T-helper 17 cell (primary cell): Measurements from ENCODE around the gene NR2F1-AS1. TPM values are rescaled to one million over a fixed set of nuclear protein-coding genes. Genes with fewer than 3 reads are reported as not detected.
"Not testable (repeated sequence)": the region's sequence is repeated elsewhere in the genome, so short reads cannot be mapped to it uniquely, and the experiment has no call there.

ENCODE experiments used
- ATAC-seq: fragments of 150-1000 bp; cut with Tn5 transposase; 2 replicates; pipeline ENCODE4 v1.10.0; 2021; ENCODE audit warnings: mild to moderate bottlenecking, moderate library complexity
- DNase-seq, 3 donors: peaks; one replicate each; pipeline versions ENCODE4 v3.0.0 to v3.0.0-alpha.2; 2020 to 2021
- H3K9me3 ChIP-seq: one replicate; pipeline ENCODE4 v1.7.0; 2013; ENCODE audit warnings: low read length, mild to moderate bottlenecking; ENCODE audit not compliant: control insufficient read depth, poor library complexity, severe bottlenecking
- H3K27ac Mint-ChIP-seq: one replicate; pipeline ENCODE4 v1.8.0; 2022; ENCODE audit warnings: mild to moderate bottlenecking, moderate library complexity, mixed read lengths
- H3K27me3 Mint-ChIP-seq: one replicate; pipeline ENCODE4 v1.8.0; 2022; ENCODE audit warnings: mixed read lengths
- H3K36me3 Mint-ChIP-seq: one replicate; pipeline ENCODE4 v1.8.0; 2022; ENCODE audit warnings: low read depth, mixed read lengths
- H3K4me1 Mint-ChIP-seq: one replicate; pipeline ENCODE4 v1.8.0; 2022; ENCODE audit warnings: mild to moderate bottlenecking, mixed read lengths
- H3K4me3 Mint-ChIP-seq: one replicate; pipeline ENCODE4 v1.8.0; 2022; ENCODE audit warnings: mild to moderate bottlenecking, moderate library complexity, mixed read lengths
- total RNA-seq, 4 donors: library from RNA in 2 of 4; stranded (reverse) in 2 of 4; gene quantifications; one replicate each; pipeline ENCODE4 v1.2.3 and lab custom pipeline; 2022 to 2026

The NR2F1-AS1 gene
- total RNA-seq, 2 donors from 2014 or later = not detected

DNA sequence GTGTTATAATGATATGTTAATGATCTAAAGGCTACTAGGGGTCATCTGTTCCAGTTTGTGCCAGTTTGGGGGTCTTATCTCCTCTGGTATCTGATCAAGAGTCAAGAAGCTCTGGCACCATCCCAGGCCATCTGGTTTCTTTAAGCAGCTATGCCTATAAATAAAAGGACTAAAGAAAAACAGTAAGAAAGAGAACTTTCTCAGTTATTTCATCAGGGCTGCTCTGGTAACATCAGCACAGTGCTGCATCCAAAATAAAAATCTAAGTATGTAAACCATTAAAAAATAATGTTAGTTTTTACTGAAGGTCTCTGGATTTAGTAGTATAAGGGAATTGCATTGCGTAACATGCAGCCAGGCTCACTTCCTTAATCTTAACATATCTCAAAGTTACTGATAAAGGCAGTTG lies 185.0 kb downstream of the NR2F1-AS1 start:
- Mint-ChIP-seq H3K27ac (no peak overlapping the region), H3K36me3 (no peaks in the 10 kb centered on the region), H3K4me3 (no peak overlapping the region), H3K27me3 (no peaks in the 10 kb centered on the region), H3K4me1 (no peaks in the 10 kb centered on the region)
- ATAC-seq = no peak
- DNase-seq = no peak
- H3K9me3 ChIP-seq = no peaks in the 10 kb centered on the region

DNA sequence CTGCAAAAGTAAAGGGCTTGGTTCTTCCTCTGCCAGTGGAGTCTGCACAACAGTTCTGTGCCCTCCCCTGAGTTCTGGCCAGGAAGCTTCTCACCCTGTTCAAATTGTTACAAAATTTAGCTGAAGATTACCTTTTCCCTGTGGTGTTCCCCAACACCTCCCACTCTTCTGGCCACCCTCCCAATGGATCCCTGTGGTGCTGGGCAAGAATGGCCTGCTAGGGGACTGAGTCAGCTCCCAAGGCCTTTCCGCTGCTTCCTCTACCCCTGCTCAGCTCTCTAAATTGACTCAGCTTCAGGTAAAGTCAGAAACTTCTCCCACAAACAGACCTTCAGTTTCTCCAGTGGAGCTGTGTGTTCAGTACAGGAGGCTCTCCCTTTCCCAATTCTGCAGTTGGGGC lies 186.0 kb downstream of the NR2F1-AS1 start:
- no peaks in the 10 kb centered on the region for H3K9me3 ChIP-seq
- Mint-ChIP-seq H3K4me3 (no peak overlapping the region), H3K27ac (no peak overlapping the region), H3K4me1 (no peaks in the 10 kb centered on the region), H3K36me3 (no peaks in the 10 kb centered on the region), H3K27me3 (no peaks in the 10 kb centered on the region)
- ATAC-seq (no peak), DNase-seq (no peak)

DNA sequence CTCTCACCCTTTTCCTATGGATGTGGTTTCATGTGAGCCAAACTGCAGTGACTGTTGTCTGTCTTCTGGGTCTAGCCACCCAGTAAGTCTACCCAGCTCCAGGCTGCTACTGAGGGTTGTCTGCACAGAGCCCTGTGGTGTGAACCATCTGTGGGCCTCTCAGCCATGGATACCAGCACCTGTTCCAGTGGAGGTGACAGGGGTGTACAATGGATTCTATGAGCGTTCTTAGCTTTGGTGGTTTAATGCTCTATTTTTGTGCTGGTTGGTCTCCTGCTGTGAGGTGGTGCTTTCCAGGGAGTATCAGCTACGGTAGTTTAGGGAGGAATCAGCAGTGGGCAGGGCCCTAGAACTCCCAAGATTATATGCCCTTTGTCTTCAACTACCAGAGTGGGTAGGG lies 186.7 kb downstream of the NR2F1-AS1 start:
- Mint-ChIP-seq H3K27me3 (no peaks in the 10 kb centered on the region), H3K4me1 (no peaks in the 10 kb centered on the region), H3K36me3 (no peaks in the 10 kb centered on the region), H3K27ac (no peak overlapping the region), H3K4me3 (no peak overlapping the region)
- no peak for DNase-seq
- no peak for ATAC-seq
- H3K9me3 ChIP-seq = no peaks in the 10 kb centered on the region

- H3K27me3 Mint-ChIP-seq, H3K4me1 Mint-ChIP-seq, H3K9me3 ChIP-seq, DNase-seq, H3K4me3 Mint-ChIP-seq, H3K36me3 Mint-ChIP-seq, H3K27ac Mint-ChIP-seq, ATAC-seq: not testable (repeated sequence)
Observed at GRCh38 chr5:93391169-93391568, 189.8 kb downstream of the NR2F1-AS1 start.

DNA sequence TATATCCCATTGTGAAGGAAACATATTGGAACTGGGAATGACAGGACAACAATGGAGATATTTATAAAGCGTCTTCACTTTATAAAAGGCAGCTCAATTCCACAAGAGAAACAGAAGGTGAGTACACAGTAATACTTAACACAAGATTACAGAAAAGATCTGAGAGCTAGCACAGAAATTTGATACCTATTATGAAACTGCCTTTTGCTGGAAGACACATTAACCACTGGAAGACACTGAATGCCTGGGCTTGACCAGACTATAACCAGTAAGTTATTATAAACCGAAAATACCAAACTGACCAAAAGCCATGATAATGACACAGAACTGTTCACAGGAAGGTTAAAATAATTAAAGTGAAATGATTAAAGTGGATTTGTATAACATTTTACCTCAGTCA lies 195.4 kb downstream of the NR2F1-AS1 start:
- H3K27ac Mint-ChIP-seq = no peak overlapping the region
- H3K27me3 Mint-ChIP-seq = peaks cover 10% of the 10 kb centered on the region
- H3K36me3 Mint-ChIP-seq = no peaks in the 10 kb centered on the region
- H3K9me3 ChIP-seq = no peaks in the 10 kb centered on the region
- ATAC-seq = no peak
- no peaks in the 10 kb centered on the region for H3K4me1 Mint-ChIP-seq
- no peak for DNase-seq
- H3K4me3 Mint-ChIP-seq = no peak overlapping the region

DNA sequence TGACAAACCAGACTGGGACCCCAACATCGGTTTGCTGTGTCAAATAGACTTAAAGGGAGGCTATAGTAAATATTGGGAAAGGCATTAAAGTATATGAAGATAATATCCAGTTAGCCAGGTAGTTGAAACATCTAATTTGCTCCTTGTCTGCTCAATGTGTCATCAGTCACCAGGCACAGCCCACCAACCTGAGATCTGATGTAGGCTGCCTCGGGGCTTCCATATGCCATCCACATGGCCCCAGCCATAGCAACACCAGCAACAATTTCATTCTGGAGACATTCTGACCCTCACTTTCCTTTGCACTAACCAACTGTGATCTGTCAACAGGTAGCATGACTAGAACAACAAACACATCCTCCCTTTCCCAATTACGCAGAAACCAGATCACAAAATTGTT lies 196.0 kb downstream of the NR2F1-AS1 start:
- ATAC-seq (no peak), DNase-seq (no peak)
- H3K4me3 Mint-ChIP-seq = no peak overlapping the region
- no peaks in the 10 kb centered on the region for H3K9me3 ChIP-seq
- H3K4me1 Mint-ChIP-seq = no peaks in the 10 kb centered on the region
- H3K27ac Mint-ChIP-seq = no peak overlapping the region
- peaks cover 10% of the 10 kb centered on the region for H3K27me3 Mint-ChIP-seq
- H3K36me3 Mint-ChIP-seq = no peaks in the 10 kb centered on the region

DNA sequence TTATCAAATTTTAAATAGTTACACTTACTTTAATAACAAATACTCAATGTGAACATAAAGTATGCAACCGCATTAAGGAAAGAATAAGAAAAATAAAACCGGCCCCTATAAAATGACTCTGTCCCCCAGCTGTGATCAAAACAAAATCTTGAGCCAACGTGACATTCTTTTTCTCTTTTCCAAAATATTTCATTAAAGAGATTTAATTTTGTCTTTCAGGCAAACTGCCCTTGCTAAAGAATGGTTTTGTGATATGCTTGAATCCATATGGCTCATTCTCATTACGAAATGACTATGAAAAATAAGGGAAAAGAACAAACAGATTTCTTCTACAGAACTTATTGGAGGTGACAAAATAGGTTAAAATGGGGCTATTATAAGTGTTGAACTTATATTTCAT lies 197.0 kb downstream of the NR2F1-AS1 start:
- no peak overlapping the region for H3K4me3 Mint-ChIP-seq
- H3K36me3 Mint-ChIP-seq = no peaks in the 10 kb centered on the region
- H3K27me3 Mint-ChIP-seq = peaks cover 10% of the 10 kb centered on the region
- no peak for ATAC-seq
- H3K4me1 Mint-ChIP-seq = no peaks in the 10 kb centered on the region
- no peak for DNase-seq
- H3K27ac Mint-ChIP-seq = no peak overlapping the region
- H3K9me3 ChIP-seq = no peaks in the 10 kb centered on the region

DNA sequence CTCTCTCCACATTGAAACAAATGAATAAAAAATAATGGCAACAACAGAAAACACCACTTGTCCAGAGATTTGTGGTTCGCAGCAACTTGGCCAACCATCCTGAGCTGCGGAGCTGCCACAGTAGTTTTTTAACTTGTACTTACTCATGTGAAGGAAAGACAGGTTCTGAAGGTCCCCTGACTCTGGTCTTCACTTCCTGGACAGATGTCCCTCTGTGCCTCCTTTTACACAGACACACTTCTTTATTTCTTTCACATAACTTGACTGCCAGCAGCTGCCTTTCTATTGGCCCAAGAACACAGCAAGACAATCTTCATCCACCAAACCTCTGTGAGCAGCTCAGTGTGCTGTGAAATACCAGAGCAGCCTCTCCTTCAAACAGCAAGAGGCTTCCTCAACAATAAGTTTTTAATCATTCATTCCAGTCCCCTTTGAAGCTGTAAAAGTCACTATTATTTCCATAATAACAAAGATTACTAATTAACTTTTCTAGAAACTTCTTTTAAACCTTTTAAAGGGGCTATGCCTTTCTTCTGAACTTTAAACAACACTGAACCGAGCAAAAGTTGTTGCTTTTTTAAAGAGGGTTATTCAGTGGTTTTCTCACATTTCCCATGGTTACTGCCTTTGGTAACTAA lies 198.7 kb downstream of the NR2F1-AS1 start:
- DNase-seq = no peak

GRCh38 chr5:93381057-93381456 lies 200.0 kb downstream of the NR2F1-AS1 start:
- H3K9me3 ChIP-seq = no peaks in the 10 kb centered on the region
- H3K4me3 Mint-ChIP-seq = no peak overlapping the region
- DNase-seq (no peak), ATAC-seq (no peak)
- H3K27ac Mint-ChIP-seq = no peak overlapping the region
- peaks cover 10% of the 10 kb centered on the region for H3K27me3 Mint-ChIP-seq
- H3K36me3 Mint-ChIP-seq = no peaks in the 10 kb centered on the region
- H3K4me1 Mint-ChIP-seq = no peaks in the 10 kb centered on the region

More for the DNA sequence above, 198.7 kb downstream of the NR2F1-AS1 start:
- H3K9me3 ChIP-seq = no peaks in the 10 kb centered on the region
- Mint-ChIP-seq H3K4me3 (no peak overlapping the region), H3K27me3 (peaks cover 10% of the 10 kb centered on the region), H3K27ac (no peak overlapping the region), H3K36me3 (no peaks in the 10 kb centered on the region), H3K4me1 (no peaks in the 10 kb centered on the region)
- no peak for ATAC-seq

GRCh38 chr5:93378073-93378472 lies 202.9 kb downstream of the NR2F1-AS1 start:
- H3K9me3 ChIP-seq = no peaks in the 10 kb centered on the region
- H3K27me3 Mint-ChIP-seq = peaks cover under 1% of the 10 kb centered on the region
- no peaks in the 10 kb centered on the region for H3K4me1 Mint-ChIP-seq
- ATAC-seq (no peak), DNase-seq (no peak)
- H3K27ac Mint-ChIP-seq = no peak overlapping the region
- H3K4me3 Mint-ChIP-seq = no peak overlapping the region
- no peaks in the 10 kb centered on the region for H3K36me3 Mint-ChIP-seq

- Mint-ChIP-seq H3K4me1 (no peaks in the 10 kb centered on the region), H3K27ac (no peak overlapping the region), H3K4me3 (no peak overlapping the region), H3K36me3 (no peaks in the 10 kb centered on the region), H3K27me3 (no peaks in the 10 kb centered on the region)
- ATAC-seq (no peak), DNase-seq (no peak)
- no peaks in the 10 kb centered on the region for H3K9me3 ChIP-seq
Observed at GRCh38 chr5:93371893-93372292, 209.1 kb downstream of the NR2F1-AS1 start.

- H3K9me3 ChIP-seq = no peaks in the 10 kb centered on the region
- no peaks in the 10 kb centered on the region for H3K36me3 Mint-ChIP-seq
- H3K4me3 Mint-ChIP-seq = no peak overlapping the region
- DNase-seq = no peak
- H3K27me3 Mint-ChIP-seq = peaks cover 5% of the 10 kb centered on the region
- ATAC-seq = no peak
- H3K27ac Mint-ChIP-seq = no peak overlapping the region
- H3K4me1 Mint-ChIP-seq = no peaks in the 10 kb centered on the region
Observed at GRCh38 chr5:93364378-93364777, 216.6 kb downstream of the NR2F1-AS1 start.

- ATAC-seq (no peak), DNase-seq (no peak)
- Mint-ChIP-seq H3K36me3 (no peaks in the 10 kb centered on the region), H3K27me3 (peaks cover 5% of the 10 kb centered on the region), H3K27ac (no peak overlapping the region), H3K4me1 (no peaks in the 10 kb centered on the region), H3K4me3 (no peak overlapping the region)
- no peaks in the 10 kb centered on the region for H3K9me3 ChIP-seq
Observed at GRCh38 chr5:93360436-93361088, 220.5 kb downstream of the NR2F1-AS1 start.

GRCh38 chr5:93359960-93360305 lies 221.1 kb downstream of the NR2F1-AS1 start:
- H3K27ac Mint-ChIP-seq = no peak overlapping the region
- no peak overlapping the region for H3K4me3 Mint-ChIP-seq
- no peak for ATAC-seq
- H3K36me3 Mint-ChIP-seq = no peaks in the 10 kb centered on the region
- no peaks in the 10 kb centered on the region for H3K9me3 ChIP-seq
- H3K4me1 Mint-ChIP-seq = no peaks in the 10 kb centered on the region
- peaks cover 5% of the 10 kb centered on the region for H3K27me3 Mint-ChIP-seq
- no peak for DNase-seq
